Measurements from ENCODE around the gene TMEM61. TPM values are rescaled to one million over a fixed set of nuclear protein-coding genes. Genes with fewer than 3 reads are reported as not detected.
"Not testable (repeated sequence)": the region's sequence is repeated elsewhere in the genome, so short reads cannot be mapped to it uniquely, and the experiment has no call there.

The TMEM61 gene
- total RNA-seq, 6 experiments from 2014 or later: 0.20 to 0.31 TPM; not detected in 4

DNA sequence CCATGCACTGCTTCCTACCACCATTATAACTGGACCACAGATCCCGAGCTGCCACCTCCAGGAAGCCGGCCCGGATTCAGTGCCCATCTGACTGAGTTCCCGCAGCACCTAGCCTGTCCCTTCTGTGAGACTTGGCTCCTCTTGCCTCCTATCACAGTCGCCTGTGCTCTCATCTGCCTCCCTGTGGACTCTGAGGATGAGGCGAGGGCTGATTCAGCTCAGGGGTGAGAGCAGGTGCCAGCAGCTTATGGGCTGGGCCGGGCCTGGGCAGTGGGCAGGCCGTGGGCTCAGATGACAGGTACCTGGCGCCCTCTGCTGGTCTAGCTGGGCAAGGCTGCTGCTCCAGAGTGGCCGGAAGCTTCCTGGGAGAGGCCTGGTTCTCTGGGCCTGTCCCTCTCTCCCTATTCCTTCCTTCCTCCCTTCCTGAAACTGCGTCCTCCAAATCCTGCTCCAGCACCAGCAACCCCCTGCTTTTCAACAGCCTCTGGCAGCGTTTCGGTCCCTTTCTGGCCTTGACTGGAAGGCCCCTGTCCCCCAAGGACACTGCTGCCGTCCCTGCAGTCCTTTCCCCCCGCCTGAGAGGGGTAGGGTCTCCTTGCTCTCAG is 41.6 kb downstream of the TMEM61 start:
- intact Hi-C loops (cut with DNase I): no loop called here
- Histone ChIP-seq H3K4me3 (no peak overlapping the region), H3K4me1 (no peaks in the 10 kb centered on the region), H3K27me3 (no peaks in the 10 kb centered on the region), H3K27ac (no peak overlapping the region), H3K36me3 (no peaks in the 10 kb centered on the region), H3K9me3 (no peaks in the 10 kb centered on the region)
- TF ChIP-seq POLR2A (IDR thresholded peaks at IDR 0.05): peak; percentile 14
- TF ChIP-seq, protein P1, sequence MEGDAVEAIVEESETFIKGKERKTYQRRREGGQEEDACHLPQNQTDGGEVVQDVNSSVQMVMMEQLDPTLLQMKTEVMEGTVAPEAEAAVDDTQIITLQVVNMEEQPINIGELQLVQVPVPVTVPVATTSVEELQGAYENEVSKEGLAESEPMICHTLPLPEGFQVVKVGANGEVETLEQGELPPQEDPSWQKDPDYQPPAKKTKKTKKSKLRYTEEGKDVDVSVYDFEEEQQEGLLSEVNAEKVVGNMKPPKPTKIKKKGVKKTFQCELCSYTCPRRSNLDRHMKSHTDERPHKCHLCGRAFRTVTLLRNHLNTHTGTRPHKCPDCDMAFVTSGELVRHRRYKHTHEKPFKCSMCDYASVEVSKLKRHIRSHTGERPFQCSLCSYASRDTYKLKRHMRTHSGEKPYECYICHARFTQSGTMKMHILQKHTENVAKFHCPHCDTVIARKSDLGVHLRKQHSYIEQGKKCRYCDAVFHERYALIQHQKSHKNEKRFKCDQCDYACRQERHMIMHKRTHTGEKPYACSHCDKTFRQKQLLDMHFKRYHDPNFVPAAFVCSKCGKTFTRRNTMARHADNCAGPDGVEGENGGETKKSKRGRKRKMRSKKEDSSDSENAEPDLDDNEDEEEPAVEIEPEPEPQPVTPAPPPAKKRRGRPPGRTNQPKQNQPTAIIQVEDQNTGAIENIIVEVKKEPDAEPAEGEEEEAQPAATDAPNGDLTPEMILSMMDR (IDR thresholded peaks at IDR 0.05): peak; percentile 93 to 98 (median 94)
- ATAC-seq (peak; percentile 100), DNase-seq (peak; percentile 90 to 91 (median 91))
- WGBS (ENCODE audit: insufficient coverage, low coverage, low lambda C conversion rate, missing lambda C conversion rate): 0% methylated on average over 5 of the region's 15 CpGs

- H3K36me3 ChIP-seq; H3K4me3 ChIP-seq; ATAC-seq; H3K27ac ChIP-seq; H3K4me1 ChIP-seq; H3K9me3 ChIP-seq; DNase-seq; intact Hi-C loops (cut with DNase I); H3K27me3 ChIP-seq: not testable (repeated sequence)
- 71% methylated on average over 7 of the region's 10 CpGs for WGBS (ENCODE audit: insufficient coverage, low coverage, low lambda C conversion rate, missing lambda C conversion rate)
These were observed 43.7 kb downstream of the TMEM61 start for GRCh38 chr1:55024163-55024562.

DNA sequence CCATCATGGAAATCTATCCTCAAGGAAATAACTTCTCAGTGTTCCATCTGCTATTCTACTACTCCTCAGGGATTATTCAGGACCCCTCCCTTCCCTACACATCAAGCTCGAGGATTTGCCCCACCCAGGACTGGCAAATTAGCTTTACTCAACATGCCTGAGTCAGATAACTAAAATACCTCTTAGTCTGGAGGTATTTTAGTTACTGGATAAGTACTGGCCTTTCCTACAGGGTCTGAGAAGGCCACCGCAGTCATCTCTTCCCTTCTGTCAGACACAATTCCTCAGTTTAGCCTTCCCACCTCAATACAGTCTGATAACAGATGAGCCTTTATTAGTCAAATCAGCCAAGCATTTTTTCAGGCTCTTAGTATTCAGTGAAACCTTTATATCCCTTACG is 46.3 kb downstream of the TMEM61 start:
- H3K27me3 ChIP-seq; H3K4me1 ChIP-seq; ATAC-seq; DNase-seq; H3K36me3 ChIP-seq; H3K27ac ChIP-seq; intact Hi-C loops (cut with DNase I); H3K4me3 ChIP-seq; H3K9me3 ChIP-seq: not testable (repeated sequence)
- 92% methylated on average over 3 of the region's 3 CpGs for WGBS (ENCODE audit: insufficient coverage, low coverage, low lambda C conversion rate, missing lambda C conversion rate)

GRCh38 chr1:55031098-55031497 is 50.7 kb downstream of the TMEM61 start:
- ATAC-seq; intact Hi-C loops (cut with DNase I); H3K4me3 ChIP-seq; DNase-seq; H3K9me3 ChIP-seq; H3K27ac ChIP-seq; H3K27me3 ChIP-seq; H3K36me3 ChIP-seq: not testable (repeated sequence)
- 90% methylated on average over 5 of the region's 5 CpGs for WGBS (ENCODE audit: insufficient coverage, low coverage, low lambda C conversion rate, missing lambda C conversion rate)
- peaks cover 0 to 36% (median 13%) of the 10 kb centered on the region in 4 donors for H3K4me1 ChIP-seq

GRCh38 chr1:55033265-55033614 is 52.8 kb downstream of the TMEM61 start:
- ATAC-seq (peak; percentile 37 to 56 (median 48)), DNase-seq (peak in 1 of 3 donors; percentile 47)
- TF ChIP-seq, protein P1 (IDR thresholded peaks at IDR 0.05): no peak
- TF ChIP-seq POLR2A (IDR thresholded peaks at IDR 0.05): no peak
- intact Hi-C loops (cut with DNase I): no loop called here
- Histone ChIP-seq H3K4me3 (peak overlapping the region in 2 of 3 donors; percentile 44 to 47), H3K27me3 (no peaks in the 10 kb centered on the region), H3K27ac (peak overlapping the region; percentile 33 to 78 (median 72)), H3K9me3 (no peaks in the 10 kb centered on the region), H3K4me1 (peaks cover 0 to 46% (median 20%) of the 10 kb centered on the region in 4 donors), H3K36me3 (no peaks in the 10 kb centered on the region)
- WGBS (ENCODE audit: insufficient coverage, low coverage, low lambda C conversion rate, missing lambda C conversion rate): 27% methylated on average over 6 of the region's 7 CpGs

GRCh38 chr1:55034476-55035133 is 54.2 kb downstream of the TMEM61 start:
- WGBS (ENCODE audit: insufficient coverage, low coverage, low lambda C conversion rate, missing lambda C conversion rate): 62% methylated on average over 3 of the region's 6 CpGs
- intact Hi-C loops (cut with DNase I): no loop called here
- no peak for DNase-seq
- no peak for TF ChIP-seq POLR2A (IDR thresholded peaks at IDR 0.05)
- TF ChIP-seq, protein P1 (IDR thresholded peaks at IDR 0.05): no peak
- Histone ChIP-seq H3K27ac (peak overlapping the region in 1 of 3 donors; percentile 72), H3K27me3 (no peaks in the 10 kb centered on the region), H3K9me3 (no peaks in the 10 kb centered on the region), H3K4me3 (no peak overlapping the region), H3K36me3 (no peaks in the 10 kb centered on the region), H3K4me1 (peaks cover 0 to 55% (median 24%) of the 10 kb centered on the region in 4 donors)
- no peak for ATAC-seq

Data from right lobe of liver (tissue), 6 donors.